ENCODE data around the gene RFX5.

GRCh38 chr1:151364996-151365395 lies 17.9 kb upstream of the RFX5 start:
- TF ChIP-seq CTCF (IDR thresholded peaks at IDR 0.05) (no peak), POLR2A (IDR thresholded peaks at IDR 0.05) (no peak)
